ENCODE results near the gene MACO1.

- TF ChIP-seq SP2 (CRISPR knock-in tag; IDR thresholded peaks at IDR 0.05) (no peak), ZBTB20 (CRISPR knock-in tag; IDR thresholded peaks at IDR 0.05; ENCODE audit: borderline replicate concordance, low read depth) (no peak), ZBTB26 (CRISPR knock-in tag; IDR thresholded peaks at IDR 0.05; ENCODE audit: borderline replicate concordance) (no peak), ATF2 (CRISPR knock-in tag; IDR thresholded peaks at IDR 0.05) (no peak), FOXO4 (CRISPR knock-in tag; conservative IDR thresholded peaks at IDR 0.05) (no peak), SIX1 (CRISPR knock-in tag; IDR thresholded peaks at IDR 0.05; ENCODE audit: borderline replicate concordance) (no peak), ZNF574 (CRISPR knock-in tag; IDR thresholded peaks at IDR 0.05) (no peak), ZNF329 (CRISPR knock-in tag; IDR thresholded peaks at IDR 0.05; ENCODE audit: low read depth) (no peak)
These were observed 53.4 kb downstream of the MACO1 start for GRCh38 chr1:25484096-25484495.

Data from HepG2 (cell line).